Lower leg skin (tissue), 3 donors: ENCODE measurements around the gene COX10.

Source experiments
- POLR2A ChIP-seq, 2 donors: fragments of 450-650 bp; IDR thresholded peaks; one replicate each; pipeline ENCODE4 v1.6.1; 2016 to 2017; ENCODE audit warnings: antibody characterized with exemption in 2 of 2, mild to moderate bottlenecking in 1 of 2, moderate library complexity in 1 of 2
- TF ChIP-seq, protein P1 (sequence below), 3 donors: fragments of 450-650 bp; IDR thresholded peaks; one replicate each; pipeline ENCODE4 v1.5.1; 2016; ENCODE audit warnings: antibody characterized with exemption in 3 of 3, mild to moderate bottlenecking in 3 of 3, moderate library complexity in 2 of 3

DNA sequence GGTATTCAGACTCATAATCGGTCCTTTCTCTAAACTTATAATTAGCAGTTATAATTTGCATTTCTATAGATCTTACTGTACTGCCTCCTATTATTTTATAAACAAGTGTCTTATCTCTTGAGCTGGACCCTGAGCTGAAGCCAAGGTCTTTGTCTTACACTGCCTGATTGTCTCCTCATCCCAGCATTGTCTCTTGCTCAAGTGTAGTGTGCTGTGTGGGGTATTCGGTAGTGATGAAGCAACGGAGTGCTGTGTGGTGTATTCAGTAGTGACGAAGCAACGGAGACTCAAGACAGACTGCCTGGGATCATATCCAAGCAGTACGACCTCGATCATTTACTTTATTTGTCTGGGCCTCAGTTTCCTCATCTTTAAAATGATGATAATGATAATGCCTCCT, 69.3 kb downstream of the COX10 start:
- TF ChIP-seq, protein P1, sequence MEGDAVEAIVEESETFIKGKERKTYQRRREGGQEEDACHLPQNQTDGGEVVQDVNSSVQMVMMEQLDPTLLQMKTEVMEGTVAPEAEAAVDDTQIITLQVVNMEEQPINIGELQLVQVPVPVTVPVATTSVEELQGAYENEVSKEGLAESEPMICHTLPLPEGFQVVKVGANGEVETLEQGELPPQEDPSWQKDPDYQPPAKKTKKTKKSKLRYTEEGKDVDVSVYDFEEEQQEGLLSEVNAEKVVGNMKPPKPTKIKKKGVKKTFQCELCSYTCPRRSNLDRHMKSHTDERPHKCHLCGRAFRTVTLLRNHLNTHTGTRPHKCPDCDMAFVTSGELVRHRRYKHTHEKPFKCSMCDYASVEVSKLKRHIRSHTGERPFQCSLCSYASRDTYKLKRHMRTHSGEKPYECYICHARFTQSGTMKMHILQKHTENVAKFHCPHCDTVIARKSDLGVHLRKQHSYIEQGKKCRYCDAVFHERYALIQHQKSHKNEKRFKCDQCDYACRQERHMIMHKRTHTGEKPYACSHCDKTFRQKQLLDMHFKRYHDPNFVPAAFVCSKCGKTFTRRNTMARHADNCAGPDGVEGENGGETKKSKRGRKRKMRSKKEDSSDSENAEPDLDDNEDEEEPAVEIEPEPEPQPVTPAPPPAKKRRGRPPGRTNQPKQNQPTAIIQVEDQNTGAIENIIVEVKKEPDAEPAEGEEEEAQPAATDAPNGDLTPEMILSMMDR (IDR thresholded peaks at IDR 0.05) = no peak
- no peak for TF ChIP-seq POLR2A (IDR thresholded peaks at IDR 0.05)
